ENCODE data around the gene TLCD2.
A peak's percentile ranks its signal among the peaks of the same experiment; 100 is the strongest.
"Not testable (repeated sequence)": the region's sequence is repeated elsewhere in the genome, so short reads cannot be mapped to it uniquely, and the experiment has no call there.

The TLCD2 gene

DNA sequence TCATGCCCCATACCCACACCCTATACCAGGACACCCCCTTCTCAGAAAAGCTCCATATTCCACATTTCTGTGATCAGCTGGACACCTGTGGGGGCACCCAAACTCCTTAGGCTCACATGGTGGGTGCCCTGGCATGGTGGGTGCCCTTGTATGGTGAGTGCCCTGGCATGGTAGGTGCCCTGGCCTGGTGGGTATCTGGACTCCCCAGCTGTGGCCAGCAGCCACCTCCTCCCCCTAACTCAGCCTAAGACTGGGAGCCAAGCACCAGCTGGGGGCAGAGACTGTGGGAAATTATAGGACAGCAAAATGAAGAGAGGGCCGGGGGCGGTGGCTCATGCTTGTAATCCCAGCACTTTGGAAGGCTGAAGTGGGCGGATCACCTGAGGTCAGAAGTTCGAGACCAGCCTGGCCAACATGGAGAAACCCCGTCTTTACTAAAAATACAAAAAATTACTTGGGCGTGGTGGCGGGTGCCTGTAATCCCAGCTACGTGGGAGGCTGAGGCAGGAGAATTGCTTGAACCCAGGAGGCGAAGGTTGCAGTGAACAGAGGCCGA lies 1.3 kb downstream of the TLCD2 start:
- H3K27me3 Mint-ChIP-seq, result not testable (repeated sequence)
- H3K27ac Mint-ChIP-seq, result peak overlapping the region in 1 of 2 donors; percentile 30

DNA sequence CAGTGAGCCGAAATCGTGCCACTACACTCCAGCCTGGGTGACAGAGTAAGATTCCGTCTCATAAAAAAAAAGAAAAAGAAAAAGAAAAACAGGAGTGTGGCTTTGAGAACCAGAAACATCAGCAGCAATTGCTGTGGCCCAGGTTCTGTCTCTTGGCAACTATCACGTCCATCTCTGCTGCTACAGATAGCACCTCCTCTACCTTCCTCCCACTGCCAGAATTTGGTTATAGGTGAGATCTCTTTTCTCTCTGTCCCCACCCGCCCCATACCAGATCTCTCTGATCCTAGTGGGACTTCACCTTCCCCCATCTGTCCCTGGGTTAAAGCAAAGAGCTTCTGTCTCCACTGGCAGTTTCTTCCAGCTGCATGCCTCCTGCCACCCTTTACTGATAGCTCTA lies 3.1 kb downstream of the TLCD2 start:
- peak overlapping the region in 1 of 2 donors; percentile 78 for H3K27ac Mint-ChIP-seq
- DNase-seq (peak in 2 of 3 experiments; percentile 53 to 58), ATAC-seq (replicated peaks) (peak; percentile 91)
- peaks cover 4% of the 10 kb centered on the region for H3K36me3 Mint-ChIP-seq (ENCODE audit: insufficient read depth)
- H3K4me1 Mint-ChIP-seq (ENCODE audit: low read depth in 2 of 2), result peaks cover 0 to 15% of the 10 kb centered on the region in 2 donors
- no peaks in the 10 kb centered on the region for H3K9me3 Mint-ChIP-seq
- H3K27me3 Mint-ChIP-seq, result peaks cover 0 to 5% of the 10 kb centered on the region in 2 donors
- H3K4me3 Mint-ChIP-seq, result peak overlapping the region in 1 of 2 donors; percentile 19

More for the DNA sequence above, 1.3 kb downstream of the TLCD2 start:
- H3K4me3 Mint-ChIP-seq, result peak overlapping the region; percentile 71 to 75
- not testable (repeated sequence) for H3K36me3 Mint-ChIP-seq (ENCODE audit: insufficient read depth); ATAC-seq (replicated peaks); DNase-seq; H3K9me3 Mint-ChIP-seq
- peaks cover 0 to 19% of the 10 kb centered on the region in 2 donors for H3K4me1 Mint-ChIP-seq (ENCODE audit: low read depth in 2 of 2)

GRCh38 chr17:1705004-1705403 lies 5.2 kb downstream of the TLCD2 start:
- Mint-ChIP-seq H3K4me3 (no peak overlapping the region), H3K27ac (no peak overlapping the region), H3K36me3 (ENCODE audit: insufficient read depth) (peaks cover 4% of the 10 kb centered on the region), H3K27me3 (peaks cover 0 to 5% of the 10 kb centered on the region in 2 donors), H3K9me3 (no peaks in the 10 kb centered on the region), H3K4me1 (ENCODE audit: low read depth in 2 of 2) (peaks cover 0 to 10% of the 10 kb centered on the region in 2 donors)
- no peak for DNase-seq
- ATAC-seq (replicated peaks), result no peak

GRCh38 chr17:1703063-1703462 lies 7.1 kb downstream of the TLCD2 start:
- Mint-ChIP-seq H3K27ac (no peak overlapping the region), H3K36me3 (ENCODE audit: insufficient read depth) (no peaks in the 10 kb centered on the region), H3K27me3 (peaks cover 0 to 5% of the 10 kb centered on the region in 2 donors), H3K4me1 (ENCODE audit: low read depth in 2 of 2) (peaks cover 0 to 10% of the 10 kb centered on the region in 2 donors), H3K9me3 (no peaks in the 10 kb centered on the region), H3K4me3 (no peak overlapping the region)
- DNase-seq, result no peak
- no peak for ATAC-seq (replicated peaks)

- ATAC-seq (replicated peaks); H3K4me3 Mint-ChIP-seq; H3K27me3 Mint-ChIP-seq; H3K4me1 Mint-ChIP-seq (ENCODE audit: low read depth in 2 of 2); H3K9me3 Mint-ChIP-seq; H3K27ac Mint-ChIP-seq; H3K36me3 Mint-ChIP-seq (ENCODE audit: insufficient read depth); DNase-seq: not testable (repeated sequence)
Measured at GRCh38 chr17:1699891-1700290, 10.3 kb downstream of the TLCD2 start.

GRCh38 chr17:1697681-1698080 lies 12.5 kb downstream of the TLCD2 start:
- H3K27ac Mint-ChIP-seq, result no peak overlapping the region
- peaks cover 0 to 6% of the 10 kb centered on the region in 2 donors for H3K27me3 Mint-ChIP-seq
- H3K4me3 Mint-ChIP-seq, result no peak overlapping the region
- no peaks in the 10 kb centered on the region for H3K36me3 Mint-ChIP-seq (ENCODE audit: insufficient read depth)
- ATAC-seq (replicated peaks) (no peak), DNase-seq (no peak)
- H3K9me3 Mint-ChIP-seq, result no peaks in the 10 kb centered on the region
- no peaks in the 10 kb centered on the region for H3K4me1 Mint-ChIP-seq (ENCODE audit: low read depth in 2 of 2)

- Mint-ChIP-seq H3K4me1 (ENCODE audit: low read depth in 2 of 2) (no peaks in the 10 kb centered on the region), H3K27ac (no peak overlapping the region), H3K27me3 (peaks cover 0 to 6% of the 10 kb centered on the region in 2 donors), H3K4me3 (no peak overlapping the region), H3K9me3 (no peaks in the 10 kb centered on the region), H3K36me3 (ENCODE audit: insufficient read depth) (no peaks in the 10 kb centered on the region)
- no peak for ATAC-seq (replicated peaks)
- DNase-seq, result no peak
Measured at GRCh38 chr17:1695365-1695764, 14.8 kb downstream of the TLCD2 start.

DNA sequence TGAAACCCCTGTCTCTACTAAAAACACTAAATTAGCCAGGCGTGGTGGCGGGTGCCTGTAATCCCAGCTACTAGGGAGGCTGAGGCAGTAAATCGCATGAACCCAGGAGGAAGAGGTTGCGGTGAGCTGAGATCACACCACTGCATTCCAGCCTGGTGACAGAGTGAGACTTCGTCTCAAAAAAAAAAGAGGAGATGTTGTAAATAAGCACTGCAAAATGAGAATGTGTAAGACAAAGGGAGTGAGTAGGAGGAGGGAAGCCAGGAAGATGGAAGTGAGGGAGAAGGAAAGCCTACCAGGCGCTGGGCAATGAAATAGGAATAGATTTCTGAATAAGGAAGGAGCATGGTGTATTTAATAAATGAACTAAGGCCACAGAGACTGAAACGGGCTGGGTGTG lies 16.8 kb downstream of the TLCD2 start:
- no peak for DNase-seq
- Mint-ChIP-seq H3K27ac (no peak overlapping the region), H3K4me3 (no peak overlapping the region), H3K4me1 (ENCODE audit: low read depth in 2 of 2) (no peaks in the 10 kb centered on the region), H3K9me3 (no peaks in the 10 kb centered on the region), H3K36me3 (ENCODE audit: insufficient read depth) (no peaks in the 10 kb centered on the region), H3K27me3 (peaks cover 0 to 6% of the 10 kb centered on the region in 2 donors)
- no peak for ATAC-seq (replicated peaks)

DNA sequence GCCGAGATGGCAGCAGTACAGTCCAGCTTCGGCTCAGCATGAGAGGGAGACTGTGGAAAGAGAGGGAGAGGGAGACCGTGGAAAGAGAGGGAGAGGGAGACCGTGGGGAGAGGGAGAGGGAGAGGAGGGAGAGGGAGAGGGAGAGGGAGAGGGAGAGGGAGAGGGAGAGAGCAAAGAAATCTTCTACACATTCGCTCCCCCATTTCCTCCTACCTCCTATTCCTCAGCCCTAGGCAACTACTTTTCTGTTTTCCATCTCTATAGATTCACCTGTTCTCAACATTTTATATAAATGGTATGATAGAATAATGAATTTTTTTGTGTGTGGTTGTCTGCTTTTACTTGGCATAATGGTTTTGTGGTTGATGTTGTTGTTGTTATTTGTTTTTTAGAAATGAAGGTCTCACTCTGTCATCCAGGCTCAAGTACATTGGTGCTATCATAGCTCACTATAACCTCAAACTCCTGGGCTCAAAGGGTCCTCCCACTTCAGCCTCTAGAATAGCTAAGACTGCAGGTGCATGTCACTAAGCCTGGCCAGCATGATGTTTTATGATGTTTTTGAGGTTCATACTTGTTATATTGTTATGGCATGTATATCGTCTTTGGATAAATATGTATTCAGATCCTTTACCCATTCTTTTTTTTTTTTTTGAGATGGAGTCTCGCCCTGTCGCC lies 19.5 kb downstream of the TLCD2 start:
- Mint-ChIP-seq H3K4me3 (no peak overlapping the region), H3K36me3 (ENCODE audit: insufficient read depth) (no peaks in the 10 kb centered on the region), H3K27me3 (peaks cover 0 to 6% of the 10 kb centered on the region in 2 donors), H3K9me3 (no peaks in the 10 kb centered on the region), H3K27ac (no peak overlapping the region), H3K4me1 (ENCODE audit: low read depth in 2 of 2) (no peaks in the 10 kb centered on the region)
- DNase-seq, result no peak
- no peak for ATAC-seq (replicated peaks)

GRCh38 chr17:1688405-1688804 lies 21.8 kb downstream of the TLCD2 start:
- H3K4me3 Mint-ChIP-seq; DNase-seq; ATAC-seq (replicated peaks); H3K27ac Mint-ChIP-seq; H3K9me3 Mint-ChIP-seq; H3K27me3 Mint-ChIP-seq: not testable (repeated sequence)
- Mint-ChIP-seq H3K36me3 (ENCODE audit: insufficient read depth) (peaks cover 16% of the 10 kb centered on the region), H3K4me1 (ENCODE audit: low read depth in 2 of 2) (peaks cover 14 to 16% of the 10 kb centered on the region in 2 donors)

- Mint-ChIP-seq H3K27me3 (no peaks in the 10 kb centered on the region), H3K4me1 (ENCODE audit: low read depth in 2 of 2) (peaks cover 24 to 32% of the 10 kb centered on the region in 2 donors), H3K4me3 (no peak overlapping the region), H3K9me3 (no peaks in the 10 kb centered on the region), H3K27ac (no peak overlapping the region), H3K36me3 (ENCODE audit: insufficient read depth) (peaks cover 39% of the 10 kb centered on the region)
- no peak for ATAC-seq (replicated peaks)
- DNase-seq, result no peak
Measured at GRCh38 chr17:1686086-1686485, 24.1 kb downstream of the TLCD2 start.

GRCh38 chr17:1684378-1685189 lies 25.6 kb downstream of the TLCD2 start, which contains the start of gene PRPF8:
PRPF8 (minus strand) TSS chr17:1684867; CDS start chr17:1684571, 296 bp downstream.
- H3K4me3 Mint-ChIP-seq, result peak within 1 kb of the TSS; percentile 98
- H3K36me3 Mint-ChIP-seq (ENCODE audit: insufficient read depth), result peaks cover 54% of the 10 kb centered on the region
- peak within 1 kb of the TSS; percentile 98 to 99 for H3K27ac Mint-ChIP-seq
- ATAC-seq (replicated peaks) (peak; percentile 97), DNase-seq (peak; percentile 97 to 99 (median 98))
- no peaks in the 10 kb centered on the region for H3K27me3 Mint-ChIP-seq
- no peaks in the 10 kb centered on the region for H3K9me3 Mint-ChIP-seq
- peaks cover 29 to 41% of the 10 kb centered on the region in 2 donors for H3K4me1 Mint-ChIP-seq (ENCODE audit: low read depth in 2 of 2)

DNA sequence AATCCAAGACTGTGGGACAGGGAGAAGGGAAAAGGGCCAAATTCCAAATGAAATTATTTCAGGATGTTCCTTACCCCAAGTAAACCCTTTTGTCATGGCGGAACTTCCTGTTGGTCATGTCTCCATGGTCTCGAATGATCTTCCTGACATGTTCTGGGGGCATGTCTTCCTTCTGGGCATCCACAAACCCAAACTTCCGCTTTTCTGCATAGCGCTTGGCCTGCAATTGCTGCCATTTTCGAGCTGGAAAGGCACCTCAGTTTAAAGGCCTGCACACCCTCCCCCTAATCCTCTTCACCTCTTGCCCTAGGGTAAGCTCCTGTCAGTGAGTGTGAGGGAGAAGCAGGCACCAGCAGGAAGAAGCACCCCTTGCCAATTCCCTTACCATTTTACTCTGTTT lies 26.7 kb downstream of the TLCD2 start:
- no peak for ATAC-seq (replicated peaks)
- no peak for DNase-seq
- peaks cover 66% of the 10 kb centered on the region for H3K36me3 Mint-ChIP-seq (ENCODE audit: insufficient read depth)
- H3K9me3 Mint-ChIP-seq, result no peaks in the 10 kb centered on the region
- peak overlapping the region; percentile 98 to 99 for H3K27ac Mint-ChIP-seq
- no peaks in the 10 kb centered on the region for H3K27me3 Mint-ChIP-seq
- H3K4me3 Mint-ChIP-seq, result peak overlapping the region; percentile 98
- peaks cover 29 to 41% of the 10 kb centered on the region in 2 donors for H3K4me1 Mint-ChIP-seq (ENCODE audit: low read depth in 2 of 2)

Data from effector memory CD8-positive, alpha-beta T cell (primary cell).